HepG2 (cell line): ENCODE results near the gene SF3A2. TPM values are rescaled to one million over a fixed set of nuclear protein-coding genes. Genes with fewer than 3 reads are reported as not detected.

ENCODE experiments used
- ARNT ChIP-seq: fragments of 450-650 bp; IDR thresholded peaks from 2 replicates; pipeline ENCODE4 v1.6.1; 2017
- HMG20B ChIP-seq: conservative IDR thresholded peaks from 2 replicates; pipeline ENCODE4 v1.6.1; 2016; ENCODE audit warnings: missing genetic modification reagents, missing compliant biosample characterization
- KDM1A ChIP-seq: IDR thresholded peaks from 2 replicates; pipeline ENCODE4 v1.6.1; 2016; ENCODE audit warnings: missing compliant biosample characterization
- KDM2A ChIP-seq: sonication (generic); formaldehyde crosslinking; IDR thresholded peaks from 2 replicates; pipeline ENCODE4 v1.4.0; 2020; ENCODE audit warnings: low read depth, missing genetic modification reagents, borderline replicate concordance
- KLF16 ChIP-seq, 2 experiments: sonication (generic) in 1 of 2; formaldehyde crosslinking in 1 of 2; IDR thresholded peaks; 2 replicates each; pipeline versions ENCODE4 v1.6.1 to v1.8.0; 2016 to 2023; ENCODE audit warnings: missing genetic modification reagents in 2 of 2, missing compliant biosample characterization in 1 of 2
- PHF20 ChIP-seq: sonication (generic); formaldehyde crosslinking; IDR thresholded peaks from 2 replicates; pipeline ENCODE4 v1.5.0; 2020; ENCODE audit warnings: mild to moderate bottlenecking, missing genetic modification reagents
- SP5 ChIP-seq: IDR thresholded peaks from 2 replicates; pipeline ENCODE4 v1.6.1; 2016; ENCODE audit warnings: low read depth, borderline replicate concordance
- TOE1 ChIP-seq: sonication (generic); formaldehyde crosslinking; IDR thresholded peaks from 2 replicates; pipeline ENCODE4 v1.4.0; 2020; ENCODE audit warnings: mild to moderate bottlenecking, missing genetic modification reagents
- ZBTB10 ChIP-seq: sonication (generic); formaldehyde crosslinking; IDR thresholded peaks from 2 replicates; pipeline ENCODE4 v1.4.0; 2020; ENCODE audit warnings: missing genetic modification reagents, borderline replicate concordance
- ZMYM3 ChIP-seq: sonication (generic); formaldehyde crosslinking; IDR thresholded peaks from 2 replicates; pipeline ENCODE4 v1.5.1; 2020; ENCODE audit warnings: mild to moderate bottlenecking, missing genetic modification reagents
- ZNF256 ChIP-seq: sonication (generic); formaldehyde crosslinking; conservative IDR thresholded peaks from 2 replicates; pipeline ENCODE4 v1.4.0; 2020; ENCODE audit warnings: missing genetic modification reagents
- ZNF282 ChIP-seq: fragments of 450-650 bp; IDR thresholded peaks from 2 replicates; pipeline ENCODE4 v1.6.1; 2018; ENCODE audit not compliant: partially characterized antibody
- ZNF382 ChIP-seq: sonication (generic); formaldehyde crosslinking; IDR thresholded peaks from 2 replicates; pipeline ENCODE4 v1.5.0; 2020; ENCODE audit warnings: missing genetic modification reagents, mild to moderate bottlenecking, borderline replicate concordance
- ZNF451 ChIP-seq: sonication (generic); formaldehyde crosslinking; IDR thresholded peaks from 2 replicates; pipeline ENCODE4 v1.5.0; 2020; ENCODE audit warnings: mild to moderate bottlenecking, missing genetic modification reagents
- ZNF652 ChIP-seq: IDR thresholded peaks from 2 replicates; pipeline ENCODE4 v1.6.1; 2016; ENCODE audit warnings: low read depth, borderline replicate concordance
- ZNF670 ChIP-seq: sonication (generic); formaldehyde crosslinking; IDR thresholded peaks from 2 replicates; pipeline ENCODE4 v1.8.0; 2022; ENCODE audit warnings: mild to moderate bottlenecking, missing genetic modification reagents, borderline replicate concordance
- ZSCAN5A ChIP-seq: sonication (generic); formaldehyde crosslinking; IDR thresholded peaks from 2 replicates; pipeline ENCODE4 v1.8.0; 2022; ENCODE audit warnings: mild to moderate bottlenecking, missing genetic modification reagents, borderline replicate concordance
- polyA plus RNA-seq, 8 experiments: library from polyadenylated mRNA; depleted of rRNA in 3 of 8; stranded (reverse) in 7 of 8; unstranded in 1 of 8; fragments of >200 nt; fragmentation: Illumina TruSeq in 4 of 8; extraction: Trizol in 4 of 8; gene quantifications; 2 replicates each; pipeline versions ENCODE4 v1.2.1 to v1.2.3, GENCODE V29; 2011 to 2016; ENCODE audit warnings: low read depth in 4 of 8, missing spikeins in 1 of 8, mixed read lengths in 1 of 8; ENCODE audit not compliant: insufficient read depth in 1 of 8
- total RNA-seq, 5 experiments: library from RNA; depleted of rRNA; stranded (reverse); fragments of >200 nt; fragmentation: Illumina TruSeq; extraction: Trizol; gene quantifications; 2 replicates each; pipeline ENCODE4 v1.2.3, GENCODE V29; 2016; ENCODE audit warnings: low read depth in 1 of 5
- TF ChIP-seq, protein P1 (sequence below), 2 experiments: sonication (generic) in 1 of 2; formaldehyde crosslinking in 1 of 2; IDR thresholded peaks; 2 replicates each; pipeline versions ENCODE4 v1.4.0 to v1.6.1; 2018 to 2020; ENCODE audit warnings: missing genetic modification reagents in 2 of 2, borderline replicate concordance in 1 of 2, low read depth in 1 of 2, mild to moderate bottlenecking in 1 of 2, missing biosample characterization in 1 of 2
- TF ChIP-seq, protein P2 (sequence below): sonication (generic); formaldehyde crosslinking; IDR thresholded peaks from 2 replicates; pipeline ENCODE4 v1.4.0; 2020; ENCODE audit warnings: mild to moderate bottlenecking, missing genetic modification reagents
- TF ChIP-seq, protein P3 (sequence below): sonication (generic); formaldehyde crosslinking; IDR thresholded peaks from 2 replicates; pipeline ENCODE4 v1.4.0; 2020; ENCODE audit warnings: missing genetic modification reagents, mild to moderate bottlenecking, borderline replicate concordance

The SF3A2 gene
- total and polyA plus RNA-seq, 2 of the 13 experiments (the other 11 are each of a cell fraction or from before 2014, with no cell fraction given), result 8.6 to 8.8 TPM

DNA sequence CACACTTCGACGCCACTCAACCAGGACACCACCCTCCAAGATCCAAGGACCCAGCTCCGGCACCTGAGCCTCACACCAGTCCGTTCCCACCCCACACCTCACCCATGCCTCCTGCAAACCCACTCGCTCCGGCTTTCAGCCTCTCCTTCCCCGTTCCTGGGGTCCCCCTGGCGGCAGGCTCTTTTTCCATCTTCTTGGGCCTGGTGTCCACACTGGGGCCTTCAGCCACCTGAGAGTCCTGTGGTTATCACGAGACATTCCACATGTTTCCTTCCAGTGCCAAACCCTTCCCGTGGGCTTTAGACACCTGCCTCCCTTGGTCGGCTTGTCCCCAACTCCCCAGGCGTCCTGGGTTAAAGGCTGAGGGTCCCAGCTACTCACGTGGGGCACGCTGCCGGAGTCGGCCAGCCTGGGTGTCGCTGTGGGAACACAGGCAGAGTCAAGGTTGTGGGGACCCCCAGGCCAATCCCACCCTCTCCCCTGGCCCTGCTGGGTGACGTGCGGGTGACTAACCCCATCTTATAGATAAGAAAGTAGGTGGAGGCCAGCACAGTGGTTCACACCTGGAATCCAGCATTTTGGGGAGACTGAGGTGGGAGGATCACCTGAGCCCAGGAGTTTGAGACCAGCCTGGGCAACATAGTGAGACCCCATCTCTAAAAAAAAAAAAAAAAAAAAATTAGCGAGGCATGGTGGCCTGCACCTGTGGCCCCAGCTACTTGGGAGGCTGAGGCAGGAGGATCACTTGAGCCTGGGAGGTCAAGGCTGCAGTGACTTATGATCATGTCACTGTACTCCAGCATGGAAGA lies 17.6 kb downstream of the SF3A2 start (continued):
- no peak for TF ChIP-seq ZSCAN5A
- TF ChIP-seq, protein P1, sequence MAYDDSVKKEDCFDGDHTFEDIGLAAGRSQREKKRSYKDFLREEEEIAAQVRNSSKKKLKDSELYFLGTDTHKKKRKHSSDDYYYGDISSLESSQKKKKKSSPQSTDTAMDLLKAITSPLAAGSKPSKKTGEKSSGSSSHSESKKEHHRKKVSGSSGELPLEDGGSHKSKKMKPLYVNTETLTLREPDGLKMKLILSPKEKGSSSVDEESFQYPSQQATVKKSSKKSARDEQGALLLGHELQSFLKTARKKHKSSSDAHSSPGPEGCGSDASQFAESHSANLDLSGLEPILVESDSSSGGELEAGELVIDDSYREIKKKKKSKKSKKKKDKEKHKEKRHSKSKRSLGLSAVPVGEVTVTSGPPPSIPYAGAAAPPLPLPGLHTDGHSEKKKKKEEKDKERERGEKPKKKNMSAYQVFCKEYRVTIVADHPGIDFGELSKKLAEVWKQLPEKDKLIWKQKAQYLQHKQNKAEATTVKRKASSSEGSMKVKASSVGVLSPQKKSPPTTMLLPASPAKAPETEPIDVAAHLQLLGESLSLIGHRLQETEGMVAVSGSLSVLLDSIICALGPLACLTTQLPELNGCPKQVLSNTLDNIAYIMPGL (CRISPR knock-in tag; IDR thresholded peaks at IDR 0.05; ENCODE audit: borderline replicate concordance in 1 of 2, low read depth in 1 of 2), result peak; percentile 40 to 74; a peak in 3 of 4 replicates
- no peak for TF ChIP-seq ZNF652 (CRISPR knock-in tag)
- no peak for TF ChIP-seq ZNF256 (CRISPR knock-in tag)
- TF ChIP-seq, protein P2, sequence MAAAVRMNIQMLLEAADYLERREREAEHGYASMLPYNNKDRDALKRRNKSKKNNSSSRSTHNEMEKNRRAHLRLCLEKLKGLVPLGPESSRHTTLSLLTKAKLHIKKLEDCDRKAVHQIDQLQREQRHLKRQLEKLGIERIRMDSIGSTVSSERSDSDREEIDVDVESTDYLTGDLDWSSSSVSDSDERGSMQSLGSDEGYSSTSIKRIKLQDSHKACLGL (CRISPR knock-in tag), result no peak
- no peak for TF ChIP-seq SP5 (CRISPR knock-in tag)
- no peak for TF ChIP-seq ARNT
- TF ChIP-seq HMG20B (CRISPR knock-in tag), result no peak
- TF ChIP-seq PHF20 (CRISPR knock-in tag), result no peak
- TF ChIP-seq ZBTB10 (CRISPR knock-in tag), result no peak
- TF ChIP-seq KLF16 (CRISPR knock-in tag; IDR thresholded peaks at IDR 0.05), result no peak
- no peak for TF ChIP-seq KDM1A (CRISPR knock-in tag)
- TF ChIP-seq ZMYM3 (CRISPR knock-in tag), result no peak
- TF ChIP-seq ZNF282, result no peak
- no peak for TF ChIP-seq ZNF382 (CRISPR knock-in tag)
- TF ChIP-seq KDM2A (CRISPR knock-in tag), result peak; percentile 60; the same call in 1 of the 2 replicates
- no peak for TF ChIP-seq ZNF670
- TF ChIP-seq TOE1 (CRISPR knock-in tag), result no peak
- TF ChIP-seq ZNF451 (CRISPR knock-in tag), result no peak
- TF ChIP-seq, protein P3, sequence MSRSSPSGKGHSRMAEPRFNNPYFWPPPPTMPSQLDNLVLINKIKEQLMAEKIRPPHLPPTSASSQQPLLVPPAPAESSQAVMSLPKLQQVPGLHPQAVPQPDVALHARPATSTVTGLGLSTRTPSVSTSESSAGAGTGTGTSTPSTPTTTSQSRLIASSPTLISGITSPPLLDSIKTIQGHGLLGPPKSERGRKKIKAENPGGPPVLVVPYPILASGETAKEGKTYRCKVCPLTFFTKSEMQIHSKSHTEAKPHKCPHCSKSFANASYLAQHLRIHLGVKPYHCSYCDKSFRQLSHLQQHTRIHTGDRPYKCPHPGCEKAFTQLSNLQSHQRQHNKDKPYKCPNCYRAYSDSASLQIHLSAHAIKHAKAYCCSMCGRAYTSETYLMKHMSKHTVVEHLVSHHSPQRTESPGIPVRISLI, result no peak
